ENCODE results near the gene DMXL2.
"Not testable (repeated sequence)": the region's sequence is repeated elsewhere in the genome, so short reads cannot be mapped to it uniquely, and the experiment has no call there.

Gene DMXL2

GRCh38 chr15:51622604-51623370, at the start of gene DMXL2:
Gene DMXL2, minus strand, starts transcription at chr15:51622771. Its CDS starts 226 bp downstream, at chr15:51622545.
- peak; percentile 93 for DNase-seq (ENCODE audit: low spot score)

- no peak for DNase-seq (ENCODE audit: low spot score)
Measured at GRCh38 chr15:51672155-51672687, 49.6 kb upstream of the DMXL2 start.

- no peak for DNase-seq (ENCODE audit: low spot score)
Measured at GRCh38 chr15:51669381-51669780, 46.8 kb upstream of the DMXL2 start.

GRCh38 chr15:51668446-51668845, 45.9 kb upstream of the DMXL2 start:
- no peak for DNase-seq (ENCODE audit: low spot score)

- no peak for DNase-seq (ENCODE audit: low spot score)
Measured at GRCh38 chr15:51667478-51667877, 44.9 kb upstream of the DMXL2 start.

GRCh38 chr15:51661072-51661471, 38.5 kb upstream of the DMXL2 start:
- no peak for DNase-seq (ENCODE audit: low spot score)

GRCh38 chr15:51658664-51659063, 36.1 kb upstream of the DMXL2 start:
- DNase-seq (ENCODE audit: low spot score), result no peak

GRCh38 chr15:51655401-51656057, 33.0 kb upstream of the DMXL2 start:
- DNase-seq (ENCODE audit: low spot score), result not testable (repeated sequence)

GRCh38 chr15:51652084-51652668, 29.6 kb upstream of the DMXL2 start:
- no peak for DNase-seq (ENCODE audit: low spot score)

- no peak for DNase-seq (ENCODE audit: low spot score)
Measured at GRCh38 chr15:51649659-51650521, 27.3 kb upstream of the DMXL2 start.

GRCh38 chr15:51648643-51649042, 26.1 kb upstream of the DMXL2 start:
- not testable (repeated sequence) for DNase-seq (ENCODE audit: low spot score)

- DNase-seq (ENCODE audit: low spot score), result not testable (repeated sequence)
Measured at GRCh38 chr15:51648101-51648500, 25.5 kb upstream of the DMXL2 start.

- no peak for DNase-seq (ENCODE audit: low spot score)
Measured at GRCh38 chr15:51647128-51647562, 24.6 kb upstream of the DMXL2 start.

- DNase-seq (ENCODE audit: low spot score), result no peak
Measured at GRCh38 chr15:51642696-51643095, 20.1 kb upstream of the DMXL2 start.

- no peak for DNase-seq (ENCODE audit: low spot score)
Measured at GRCh38 chr15:51641490-51642130, 19.0 kb upstream of the DMXL2 start.

GRCh38 chr15:51634591-51635198, 12.1 kb upstream of the DMXL2 start:
- DNase-seq (ENCODE audit: low spot score), result no peak

GRCh38 chr15:51629612-51630011, 7.0 kb upstream of the DMXL2 start:
- DNase-seq (ENCODE audit: low spot score), result no peak

- DNase-seq (ENCODE audit: low spot score), result no peak
Measured at GRCh38 chr15:51625236-51625635, 2.7 kb upstream of the DMXL2 start.

GRCh38 chr15:51624022-51624421, 1.5 kb upstream of the DMXL2 start:
- DNase-seq (ENCODE audit: low spot score), result no peak

- no peak for DNase-seq (ENCODE audit: low spot score)
Measured at GRCh38 chr15:51623386-51623938, 891 bp upstream of the DMXL2 start.

Measured in ecto neural progenitor cell (in vitro differentiated cells).